HG02938 (cell line): Measurements from ENCODE around the gene C17orf78.
"Not testable (repeated sequence)": the region's sequence is repeated elsewhere in the genome, so short reads cannot be mapped to it uniquely, and the experiment has no call there.

Source experiments
- ATAC-seq: cut with Tn5 transposase; IDR thresholded peaks from one replicate; pipeline ENCODE4 v1.9.1; 2021; ENCODE audit warnings: mild to moderate bottlenecking, moderate library complexity; ENCODE audit not compliant: unreplicated experiment

The C17orf78 gene

GRCh38 chr17:37430051-37430627 is 54.4 kb downstream of the C17orf78 start:
- no peak for ATAC-seq

GRCh38 chr17:37432671-37433070 is 56.9 kb downstream of the C17orf78 start:
- no peak for ATAC-seq

- no peak for ATAC-seq
These were observed 62.4 kb downstream of the C17orf78 start for GRCh38 chr17:37438141-37438540.

DNA sequence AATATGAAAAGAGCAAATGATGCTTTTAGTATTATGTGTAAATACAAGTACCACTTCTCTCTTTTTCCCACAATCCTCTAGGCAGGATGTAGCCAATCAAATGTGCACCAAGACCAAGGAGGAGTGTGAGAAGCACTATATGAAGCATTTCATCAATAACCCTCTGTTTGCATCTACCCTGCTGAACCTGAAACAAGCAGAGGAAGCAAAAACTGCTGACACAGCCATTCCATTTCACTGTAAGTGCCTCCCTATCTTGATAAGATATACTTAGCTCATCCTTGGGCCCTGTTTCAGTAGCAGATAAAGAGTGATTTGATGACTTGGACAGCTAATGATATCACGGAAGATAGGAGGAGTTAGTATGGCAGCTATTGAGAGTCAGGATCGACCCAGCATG is 64.6 kb downstream of the C17orf78 start:
- no peak for ATAC-seq

GRCh38 chr17:37441369-37442014 is 65.7 kb downstream of the C17orf78 start:
- not testable (repeated sequence) for ATAC-seq
